ENCODE results near the gene LRP1.

- TF ChIP-seq POLR2A (IDR thresholded peaks at IDR 0.05; ENCODE audit: low read depth, low read length), result no peak
- no peak for TF ChIP-seq ELK1 (IDR thresholded peaks at IDR 0.05; ENCODE audit: borderline replicate concordance, low read depth, low read length)
- no peak for TF ChIP-seq CTCF (conservative IDR thresholded peaks at IDR 0.05; ENCODE audit: low read depth, low read length)
- TF ChIP-seq RAD21 (IDR thresholded peaks at IDR 0.05; ENCODE audit: low read length), result no peak
Measured at GRCh38 chr12:57198329-57198728, 70.0 kb downstream of the LRP1 start.

Measured in IMR-90 (cell line).